Measurements from ENCODE around the gene ARMC12.

- TF ChIP-seq ZFP36 (IDR thresholded peaks at IDR 0.05; ENCODE audit: borderline replicate concordance, partially characterized antibody) (no peak), CTCF (IDR thresholded peaks at IDR 0.05) (no peak), POLR2A (IDR thresholded peaks at IDR 0.05; ENCODE audit: low read length) (no peak), MYC (IDR thresholded peaks at IDR 0.05; ENCODE audit: borderline replicate concordance, low read length) (no peak), CBX2 (IDR thresholded peaks at IDR 0.05; ENCODE audit: borderline replicate concordance, low read depth) (no peak), USF2 (IDR thresholded peaks at IDR 0.05) (no peak), RFX5 (IDR thresholded peaks at IDR 0.05) (no peak), CEBPB (IDR thresholded peaks at IDR 0.05) (no peak), REST (IDR thresholded peaks at IDR 0.05) (no peak), BHLHE40 (IDR thresholded peaks at IDR 0.05; ENCODE audit: low read depth, low read length) (no peak), JUNB (IDR thresholded peaks at IDR 0.05) (no peak), HOXA7 (CRISPR knock-in tag; IDR thresholded peaks at IDR 0.05) (no peak), MAZ (IDR thresholded peaks at IDR 0.05; ENCODE audit: borderline replicate concordance, low read depth, low read length) (no peak)
These were observed 17.8 kb downstream of the ARMC12 start for GRCh38 chr6:35754452-35755277.

Data from A549 (cell line).